IMR-90 (cell line): Measurements from ENCODE around the gene TNFSF9.

ENCODE experiments used
- CEBPB ChIP-seq: IDR thresholded peaks from 2 replicates; pipeline ENCODE4 v1.6.1; 2012; ENCODE audit warnings: low read depth, low read length, improper control_type of control experiment
- FOS ChIP-seq: fragments of 150-350 bp; IDR thresholded peaks from 2 replicates; pipeline ENCODE4 v1.6.1; 2016; ENCODE audit warnings: low read depth, low read length
- MAFK ChIP-seq: IDR thresholded peaks from 2 replicates; pipeline ENCODE4 v1.6.1; 2012; ENCODE audit warnings: low read depth, low read length, improper control_type of control experiment
- MAZ ChIP-seq: IDR thresholded peaks from 2 replicates; pipeline ENCODE4 v1.6.1; 2012; ENCODE audit warnings: low read depth, mild to moderate bottlenecking, low read length, improper control_type of control experiment, moderate library complexity, borderline replicate concordance
- MXI1 ChIP-seq: IDR thresholded peaks from 2 replicates; pipeline ENCODE4 v1.6.1; 2012; ENCODE audit warnings: low read depth, mild to moderate bottlenecking, low read length, moderate library complexity, borderline replicate concordance
- POLR2A ChIP-seq: IDR thresholded peaks from 2 replicates; pipeline ENCODE4 v1.6.1; 2012; ENCODE audit warnings: mild to moderate bottlenecking, low read depth, low read length
- RAD21 ChIP-seq: IDR thresholded peaks from 2 replicates; pipeline ENCODE4 v1.6.1; 2012; ENCODE audit warnings: low read length, improper control_type of control experiment
- RFX5 ChIP-seq: IDR thresholded peaks from 2 replicates; pipeline ENCODE4 v1.8.0; 2012; ENCODE audit warnings: low read depth, mild to moderate bottlenecking, low read length, moderate library complexity
- SMC3 ChIP-seq: fragments of 150-350 bp; IDR thresholded peaks from 2 replicates; pipeline ENCODE4 v1.6.1; 2016; ENCODE audit warnings: low read depth, mild to moderate bottlenecking, antibody characterized with exemption, low read length, moderate library complexity
- TF ChIP-seq, protein P1 (sequence below): conservative IDR thresholded peaks from 2 replicates; pipeline ENCODE4 v1.5.1; 2012; ENCODE audit warnings: mild to moderate bottlenecking, low read depth, low read length, improper control_type of control experiment
- TF ChIP-seq, protein P2 (sequence below): fragments of 150-350 bp; IDR thresholded peaks from 2 replicates; pipeline ENCODE4 v1.6.1; 2017; ENCODE audit warnings: mild to moderate bottlenecking, antibody characterized with exemption, low read length, low read depth

DNA sequence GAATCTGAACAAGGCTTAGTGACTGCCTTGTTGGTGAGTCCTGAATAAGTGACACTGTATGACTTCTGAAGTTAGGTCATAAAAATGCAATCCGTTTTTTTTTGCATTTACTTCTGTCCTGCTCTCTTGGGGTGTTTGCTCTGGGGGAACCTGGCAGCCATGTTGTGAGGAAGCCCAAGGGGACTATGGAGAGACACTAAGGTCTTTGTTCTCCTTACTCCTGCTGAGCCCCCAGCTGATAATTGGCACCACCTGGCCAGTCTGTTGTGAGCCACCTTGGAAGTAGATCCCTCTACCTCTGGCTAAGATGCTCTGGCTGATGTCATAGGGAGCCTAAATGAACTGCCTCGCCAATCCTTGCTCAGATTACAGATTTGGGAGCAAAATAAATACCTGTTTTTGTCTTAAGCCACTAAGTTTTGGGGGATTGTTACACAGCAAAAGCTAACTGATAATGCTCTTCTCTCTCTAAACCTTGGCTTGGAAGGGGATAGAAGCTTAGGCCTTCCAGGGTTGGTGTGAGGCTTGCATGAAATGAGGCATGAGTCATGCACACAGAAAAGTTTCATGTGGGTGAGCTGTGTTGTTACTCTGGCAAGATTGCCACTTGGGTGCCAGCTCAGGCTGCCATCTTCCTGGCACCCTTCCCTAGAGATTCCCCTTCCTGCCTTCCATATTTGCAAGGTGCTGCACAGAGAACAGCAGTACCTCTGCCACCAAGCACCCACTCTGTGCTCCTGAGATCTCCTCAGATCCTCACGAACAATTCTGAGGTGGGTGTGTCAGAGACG, 38.8 kb upstream of the TNFSF9 start:
- TF ChIP-seq POLR2A (no peak), RFX5 (no peak), FOS (no peak), CEBPB (no peak), RAD21 (no peak), SMC3 (no peak), MAFK (no peak), MXI1 (no peak), MAZ (no peak)
- TF ChIP-seq, protein P1, sequence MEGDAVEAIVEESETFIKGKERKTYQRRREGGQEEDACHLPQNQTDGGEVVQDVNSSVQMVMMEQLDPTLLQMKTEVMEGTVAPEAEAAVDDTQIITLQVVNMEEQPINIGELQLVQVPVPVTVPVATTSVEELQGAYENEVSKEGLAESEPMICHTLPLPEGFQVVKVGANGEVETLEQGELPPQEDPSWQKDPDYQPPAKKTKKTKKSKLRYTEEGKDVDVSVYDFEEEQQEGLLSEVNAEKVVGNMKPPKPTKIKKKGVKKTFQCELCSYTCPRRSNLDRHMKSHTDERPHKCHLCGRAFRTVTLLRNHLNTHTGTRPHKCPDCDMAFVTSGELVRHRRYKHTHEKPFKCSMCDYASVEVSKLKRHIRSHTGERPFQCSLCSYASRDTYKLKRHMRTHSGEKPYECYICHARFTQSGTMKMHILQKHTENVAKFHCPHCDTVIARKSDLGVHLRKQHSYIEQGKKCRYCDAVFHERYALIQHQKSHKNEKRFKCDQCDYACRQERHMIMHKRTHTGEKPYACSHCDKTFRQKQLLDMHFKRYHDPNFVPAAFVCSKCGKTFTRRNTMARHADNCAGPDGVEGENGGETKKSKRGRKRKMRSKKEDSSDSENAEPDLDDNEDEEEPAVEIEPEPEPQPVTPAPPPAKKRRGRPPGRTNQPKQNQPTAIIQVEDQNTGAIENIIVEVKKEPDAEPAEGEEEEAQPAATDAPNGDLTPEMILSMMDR, result no peak
- TF ChIP-seq, protein P2, sequence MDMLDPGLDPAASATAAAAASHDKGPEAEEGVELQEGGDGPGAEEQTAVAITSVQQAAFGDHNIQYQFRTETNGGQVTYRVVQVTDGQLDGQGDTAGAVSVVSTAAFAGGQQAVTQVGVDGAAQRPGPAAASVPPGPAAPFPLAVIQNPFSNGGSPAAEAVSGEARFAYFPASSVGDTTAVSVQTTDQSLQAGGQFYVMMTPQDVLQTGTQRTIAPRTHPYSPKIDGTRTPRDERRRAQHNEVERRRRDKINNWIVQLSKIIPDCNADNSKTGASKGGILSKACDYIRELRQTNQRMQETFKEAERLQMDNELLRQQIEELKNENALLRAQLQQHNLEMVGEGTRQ, result no peak
